Measurements from ENCODE around the gene RASAL1.

DNA sequence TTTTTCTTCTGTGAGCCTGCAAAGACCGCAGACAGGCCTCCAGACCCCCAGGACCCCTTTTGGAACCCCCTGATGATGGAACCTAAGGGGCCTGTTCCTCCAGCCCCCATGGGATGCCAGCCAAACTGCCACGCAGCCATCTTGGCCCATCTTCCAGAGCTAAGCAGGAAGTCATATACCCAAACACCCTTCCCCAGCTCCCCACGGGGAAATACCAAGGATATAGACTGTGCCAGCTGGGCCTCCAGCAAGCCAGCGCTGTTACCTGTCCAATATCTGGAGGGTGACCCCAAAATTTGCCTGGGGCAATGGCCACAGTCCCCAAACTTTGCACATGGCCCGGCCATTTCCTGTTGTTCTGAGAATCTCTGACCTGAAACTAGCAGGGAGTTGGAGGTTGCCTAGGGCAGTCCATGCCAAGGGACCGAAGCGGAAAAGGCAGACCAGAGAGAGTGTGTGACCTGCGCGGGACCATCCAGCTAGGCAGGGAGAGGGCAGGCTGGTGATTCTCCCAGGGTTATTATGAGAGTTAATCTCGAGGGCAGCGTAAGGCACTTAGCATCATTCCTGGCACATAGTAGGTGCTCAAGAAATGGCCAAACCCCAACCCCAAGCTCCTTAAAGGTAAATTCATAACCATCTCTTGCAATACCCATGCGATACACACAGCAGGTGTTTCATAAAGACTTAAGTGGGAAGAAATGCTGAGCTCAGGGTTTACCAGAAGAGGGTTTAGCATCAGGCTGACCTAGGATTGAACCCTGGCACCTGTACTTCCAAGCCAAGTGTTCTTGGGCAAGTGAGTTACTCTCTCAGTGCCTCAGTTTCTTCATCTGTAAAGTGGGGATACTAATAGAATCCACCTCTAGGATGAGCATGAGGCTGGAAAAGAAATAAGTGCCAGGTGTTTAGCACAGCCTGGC lies 2.6 kb upstream of the RASAL1 start:
- TF ChIP-seq POLR2AphosphoS5 (IDR thresholded peaks at IDR 0.05; ENCODE audit: low read depth, low read length) (no peak), POLR2A (IDR thresholded peaks at IDR 0.05; ENCODE audit: low read depth, low read length) (no peak), TAF1 (IDR thresholded peaks at IDR 0.05; ENCODE audit: borderline replicate concordance, low read depth, low read length) (no peak)
